Loucy (cell line): ENCODE measurements around the gene MCUR1.
A peak's percentile ranks its signal among the peaks of the same experiment; 100 is the strongest.
"Not testable (repeated sequence)": the region's sequence is repeated elsewhere in the genome, so short reads cannot be mapped to it uniquely, and the experiment has no call there.

Experiments used
- H2AFZ ChIP-seq: fragments of 200-600 bp; sonication (generic); 2 replicates; pipeline ENCODE4 v1.6.0; 2016; ENCODE audit warnings: antibody characterized with exemption, mild to moderate bottlenecking, low read length, moderate library complexity
- H3F3A ChIP-seq: fragments of 200-600 bp; 2 replicates; pipeline ENCODE4 v1.6.0; 2016; ENCODE audit warnings: antibody characterized with exemption, low read depth, mild to moderate bottlenecking
- H3K27me3 ChIP-seq: fragments of 200-600 bp; sonication (generic); 2 replicates; pipeline ENCODE4 v1.6.1; 2014; ENCODE audit warnings: low read length, mild to moderate bottlenecking; ENCODE audit not compliant: insufficient read depth, poor library complexity, severe bottlenecking
- H3K36me3 ChIP-seq: fragments of 200-600 bp; sonication (generic); 2 replicates; pipeline ENCODE4 v1.6.1; 2016; ENCODE audit warnings: low read length; ENCODE audit not compliant: insufficient read depth
- H3K4me1 ChIP-seq: fragments of 200-600 bp; sonication (generic); 2 replicates; pipeline ENCODE4 v1.5.1; 2014; ENCODE audit warnings: low read length, mild to moderate bottlenecking; ENCODE audit not compliant: insufficient read depth, poor library complexity, severe bottlenecking
- H3K4me2 ChIP-seq: fragments of 200-600 bp; sonication (generic); 2 replicates; pipeline ENCODE4 v1.6.0; 2014; ENCODE audit warnings: antibody characterized with exemption, low read length, low read depth, mild to moderate bottlenecking; ENCODE audit not compliant: poor library complexity, severe bottlenecking
- H3K4me3 ChIP-seq: fragments of 200-600 bp; sonication (generic); 2 replicates; pipeline ENCODE4 v1.5.1; 2014; ENCODE audit warnings: low read length, mild to moderate bottlenecking, mixed read lengths; ENCODE audit not compliant: poor library complexity, severe bottlenecking
- H3K79me2 ChIP-seq: fragments of 200-600 bp; sonication (generic); 2 replicates; pipeline ENCODE4 v1.6.1; 2014; ENCODE audit warnings: low read length; ENCODE audit not compliant: insufficient read depth
- H3K9ac ChIP-seq: fragments of 200-600 bp; sonication (generic); 2 replicates; pipeline ENCODE4 v1.6.0; 2014; ENCODE audit warnings: mild to moderate bottlenecking, low read depth, low read length, moderate library complexity; ENCODE audit not compliant: poor library complexity, severe bottlenecking
- H3K9me2 ChIP-seq: fragments of 200-600 bp; sonication (generic); replicated peaks from 2 replicates; pipeline ENCODE4 v1.6.1; 2016; ENCODE audit warnings: low read depth, low read length, mixed read lengths
- H3K9me3 ChIP-seq: fragments of 200-600 bp; sonication (generic); 2 replicates; pipeline ENCODE4 v1.6.1; 2014; ENCODE audit warnings: mild to moderate bottlenecking, antibody characterized with exemption, low read length, low read depth; ENCODE audit not compliant: insufficient read depth
- H4K20me1 ChIP-seq: fragments of 200-600 bp; sonication (generic); 2 replicates; pipeline ENCODE4 v1.6.0; 2014; ENCODE audit warnings: antibody characterized with exemption, low read length, mild to moderate bottlenecking; ENCODE audit not compliant: insufficient read depth, poor library complexity, severe bottlenecking
- CTCF ChIP-seq: fragments of 200-600 bp; sonication (generic); conservative IDR thresholded peaks from 2 replicates; pipeline ENCODE4 v1.5.1; 2014; ENCODE audit warnings: mild to moderate bottlenecking, antibody characterized with exemption, low read length
- EZH2phosphoT487 ChIP-seq: fragments of 200-600 bp; IDR thresholded peaks from 2 replicates; pipeline ENCODE4 v1.6.1; 2018; ENCODE audit warnings: antibody characterized with exemption, mild to moderate bottlenecking, moderate library complexity, borderline replicate concordance

The MCUR1 gene

GRCh38 chr6:13787137-13787536, 27.2 kb downstream of the MCUR1 start:
- no peak overlapping the region for H2AFZ ChIP-seq
- no peaks in the 10 kb centered on the region for H3K27me3 ChIP-seq
- H3K4me2 ChIP-seq = no peak overlapping the region
- H3K9me2 ChIP-seq = no peaks in the 10 kb centered on the region
- H3F3A ChIP-seq = no peaks in the 10 kb centered on the region
- H3K4me1 ChIP-seq = no peaks in the 10 kb centered on the region
- no peaks in the 10 kb centered on the region for H4K20me1 ChIP-seq
- H3K9ac ChIP-seq = no peak overlapping the region
- H3K79me2 ChIP-seq = no peaks in the 10 kb centered on the region
- TF ChIP-seq CTCF (no peak), EZH2phosphoT487 (no peak)
- H3K9me3 ChIP-seq = no peaks in the 10 kb centered on the region
- H3K36me3 ChIP-seq = peaks cover 28% of the 10 kb centered on the region; the same call in 1 of the 2 replicates
- no peak overlapping the region for H3K4me3 ChIP-seq

- H3K4me3 ChIP-seq, H3K27me3 ChIP-seq, H3K4me1 ChIP-seq, H3K9ac ChIP-seq, H3K79me2 ChIP-seq, H3K9me3 ChIP-seq, H3K9me2 ChIP-seq, H2AFZ ChIP-seq, H4K20me1 ChIP-seq, H3F3A ChIP-seq, H3K36me3 ChIP-seq, H3K4me2 ChIP-seq: not testable (repeated sequence)
Measured at GRCh38 chr6:13780162-13780561, 34.2 kb downstream of the MCUR1 start.

- no peaks in the 10 kb centered on the region for H3K36me3 ChIP-seq
- H3K9me2 ChIP-seq = no peaks in the 10 kb centered on the region
- no peak overlapping the region for H3K4me2 ChIP-seq
- no peak overlapping the region for H3K4me3 ChIP-seq
- no peaks in the 10 kb centered on the region for H3K9me3 ChIP-seq
- H3F3A ChIP-seq = no peaks in the 10 kb centered on the region
- no peaks in the 10 kb centered on the region for H3K79me2 ChIP-seq
- no peak overlapping the region for H2AFZ ChIP-seq
- H3K27me3 ChIP-seq = no peaks in the 10 kb centered on the region
- no peaks in the 10 kb centered on the region for H3K4me1 ChIP-seq
- H3K9ac ChIP-seq = no peak overlapping the region
- H4K20me1 ChIP-seq = no peaks in the 10 kb centered on the region
- TF ChIP-seq CTCF (no peak), EZH2phosphoT487 (no peak)
Measured at GRCh38 chr6:13778028-13778427, 36.3 kb downstream of the MCUR1 start.

- Histone ChIP-seq H3K9me2 (no peaks in the 10 kb centered on the region), H3K4me1 (no peaks in the 10 kb centered on the region), H2AFZ (peak overlapping the region; percentile 64; the same call in 1 of the 2 replicates), H3K4me2 (no peak overlapping the region), H3K36me3 (no peaks in the 10 kb centered on the region), H3K9me3 (no peaks in the 10 kb centered on the region), H3K79me2 (no peaks in the 10 kb centered on the region), H3F3A (no peaks in the 10 kb centered on the region), H3K9ac (no peak overlapping the region), H3K4me3 (no peak overlapping the region), H4K20me1 (no peaks in the 10 kb centered on the region), H3K27me3 (no peaks in the 10 kb centered on the region)
- no peak for TF ChIP-seq EZH2phosphoT487
- no peak for TF ChIP-seq CTCF
Measured at GRCh38 chr6:13776602-13777001, 37.8 kb downstream of the MCUR1 start.

GRCh38 chr6:13775466-13775865, 38.9 kb downstream of the MCUR1 start:
- not testable (repeated sequence) for H3K9ac ChIP-seq, H3K4me2 ChIP-seq, H3K4me3 ChIP-seq, H3K36me3 ChIP-seq, H3K27me3 ChIP-seq, H3K9me3 ChIP-seq, H4K20me1 ChIP-seq, H2AFZ ChIP-seq, H3F3A ChIP-seq, H3K4me1 ChIP-seq, H3K79me2 ChIP-seq, H3K9me2 ChIP-seq
